H1 (cell line): ENCODE measurements around the gene GADD45A. TPM values are rescaled to one million over a fixed set of nuclear protein-coding genes. Genes with fewer than 3 reads are reported as not detected.

ENCODE experiments used
- CTCF ChIA-PET: fragments of 300-600 bp; sonication (Branson Sonifier 250); formaldehyde crosslinking; loops from one replicate; lab custom pipeline; 2021; ENCODE audit not compliant: partially characterized antibody; lab: Charles Lee
- POLR2A ChIA-PET: fragments of 300-600 bp; sonication (Branson Sonifier 250); formaldehyde crosslinking; loops from one replicate; lab custom pipeline; 2021; ENCODE audit warnings: inconsistent platforms; ENCODE audit not compliant: partially characterized antibody; lab: Charles Lee
- DNase-seq, 2 experiments: peaks; one replicate each; pipeline versions ENCODE4 v3.0.0 to v3.0.0-alpha.2; 2010 to 2022; ENCODE audit warnings: low spot score in 2 of 2, low read depth in 1 of 2, mixed read lengths in 1 of 2
- FAIRE-seq: peaks from 2 replicates; lab custom pipeline; 2011; peaks lifted over from hg19 to GRCh38; lab: Jason Lieb, UNC
- H2AFZ ChIP-seq: 2 replicates; pipeline ENCODE4 v1.8.1; 2012; ENCODE audit warnings: low read length, inconsistent platforms
- H2AK5ac ChIP-seq: 2 replicates; pipeline ENCODE4 v1.6.1; 2013; ENCODE audit warnings: low read depth, low read length
- H2BK120ac ChIP-seq: replicated peaks from 2 replicates; pipeline ENCODE3; 2013; ENCODE audit warnings: low read depth, low read length, inconsistent platforms
- H2BK12ac ChIP-seq: 2 replicates; pipeline ENCODE4 v1.6.1; 2013; ENCODE audit warnings: low read depth, low read length
- H2BK15ac ChIP-seq: 2 replicates; pipeline ENCODE4 v1.6.1; 2013; ENCODE audit warnings: low read length
- H2BK20ac ChIP-seq: 2 replicates; pipeline ENCODE4 v1.6.1; 2013; ENCODE audit warnings: low read length
- H2BK5ac ChIP-seq: 2 replicates; pipeline ENCODE4 v1.6.1; 2013; ENCODE audit warnings: low read depth, low read length
- H3K14ac ChIP-seq: 2 replicates; pipeline ENCODE4 v1.6.1; 2013; ENCODE audit warnings: inconsistent platforms; ENCODE audit not compliant: insufficient read length
- H3K18ac ChIP-seq: 2 replicates; pipeline ENCODE4 v1.6.1; 2013; ENCODE audit warnings: low read length; ENCODE audit errors: extremely low read depth
- H3K23ac ChIP-seq: 2 replicates; pipeline ENCODE4 v1.6.1; 2013; ENCODE audit warnings: inconsistent platforms; ENCODE audit not compliant: insufficient read length
- H3K23me2 ChIP-seq: 2 replicates; pipeline ENCODE4 v1.6.1; 2013; ENCODE audit warnings: low read depth, low read length
- H3K27ac ChIP-seq: 2 replicates; pipeline ENCODE4 v1.6.1; 2011; ENCODE audit warnings: low read depth, low read length, inconsistent platforms
- H3K27me3 ChIP-seq, 4 experiments: replicated peaks in 1 of 4; 1 replicate in 1 of 4; 2 replicates in 3 of 4; pipeline versions ENCODE4 v1.6.1 to v1.8.1; 2011 to 2013; ENCODE audit warnings: low read length in 3 of 4, mild to moderate bottlenecking in 3 of 4, inconsistent platforms in 2 of 4, mixed read lengths in 2 of 4, moderate library complexity in 1 of 4; ENCODE audit not compliant: control insufficient read depth in 3 of 4, insufficient read depth in 3 of 4; ENCODE audit errors: extremely low read depth in 1 of 4
- H3K36me3 ChIP-seq, 4 experiments: 2 replicates each; pipeline versions ENCODE4 v1.6.1 to v1.8.1; 2011 to 2013; ENCODE audit warnings: mild to moderate bottlenecking in 4 of 4, low read length in 3 of 4, moderate library complexity in 2 of 4, control low read depth in 1 of 4, inconsistent platforms in 1 of 4; ENCODE audit not compliant: insufficient read depth in 4 of 4, control insufficient read depth in 2 of 4
- H3K4ac ChIP-seq: replicated peaks from 2 replicates; pipeline ENCODE3; 2013; ENCODE audit warnings: low read length, low read depth, mixed read lengths, inconsistent platforms; ENCODE audit not compliant: insufficient read length
- H3K4me1 ChIP-seq, 4 experiments: replicated peaks in 1 of 4; 1 replicate in 1 of 4; 2 replicates in 3 of 4; pipeline versions ENCODE4 v1.6.1 to v1.8.1; 2011 to 2013; ENCODE audit warnings: low read length in 3 of 4, inconsistent platforms in 2 of 4, mixed read lengths in 1 of 4; ENCODE audit not compliant: insufficient read depth in 4 of 4, control insufficient read depth in 3 of 4
- H3K4me2 ChIP-seq, 2 experiments: 2 replicates each; pipeline versions ENCODE4 v1.6.1 to v1.8.1; 2011 to 2013; ENCODE audit warnings: low read depth in 2 of 2, low read length in 2 of 2, control low read depth in 1 of 2, inconsistent platforms in 1 of 2, mild to moderate bottlenecking in 1 of 2; ENCODE audit not compliant: insufficient read depth in 1 of 2
- H3K4me3 ChIP-seq, 4 experiments: fragments of 200-600, 300-600 bp in 1 of 4; sonication (generic), shearing (Covaris generic), sonication (Bioruptor Twin) in 1 of 4; 2 replicates each; pipeline versions ENCODE4 v1.5.1 to v1.8.1; 2011 to 2016; ENCODE audit warnings: low read length in 4 of 4, low read depth in 3 of 4, control low read depth in 2 of 4, inconsistent platforms in 2 of 4, mild to moderate bottlenecking in 2 of 4, mixed read lengths in 1 of 4, moderate library complexity in 1 of 4; ENCODE audit not compliant: insufficient read depth in 2 of 4; ENCODE audit errors: extremely low read depth in 1 of 4
- H3K56ac ChIP-seq: replicated peaks from 2 replicates; pipeline ENCODE3; 2013; ENCODE audit warnings: low read depth, mild to moderate bottlenecking, mixed read lengths, low read length, inconsistent platforms; ENCODE audit not compliant: insufficient read length
- H3K79me1 ChIP-seq: 2 replicates; pipeline ENCODE4 v1.6.1; 2013; ENCODE audit warnings: low read depth, low read length, control low read depth
- H3K79me2 ChIP-seq, 2 experiments: 2 replicates each; pipeline versions ENCODE4 v1.6.1 to v1.8.1; 2012 to 2013; ENCODE audit warnings: low read length in 2 of 2, mild to moderate bottlenecking in 2 of 2, inconsistent platforms in 1 of 2; ENCODE audit not compliant: insufficient read depth in 2 of 2, control insufficient read depth in 1 of 2
- H3K9ac ChIP-seq, 4 experiments: replicated peaks in 1 of 4; 1 replicate in 1 of 4; 2 replicates in 3 of 4; pipeline versions ENCODE4 v1.6.1 to v1.8.1; 2011 to 2013; ENCODE audit warnings: low read depth in 3 of 4, low read length in 3 of 4, control low read depth in 2 of 4, mild to moderate bottlenecking in 2 of 4, moderate library complexity in 2 of 4, inconsistent platforms in 1 of 4; ENCODE audit errors: extremely low read depth in 1 of 4
- H3K9me3 ChIP-seq, 2 experiments: 2 replicates each; pipeline versions ENCODE4 v1.6.1 to v1.8.1; 2012 to 2013; ENCODE audit warnings: mild to moderate bottlenecking in 2 of 2, moderate library complexity in 2 of 2, control low read depth in 1 of 2, inconsistent platforms in 1 of 2, low read depth in 1 of 2, low read length in 1 of 2, mixed read lengths in 1 of 2; ENCODE audit not compliant: insufficient read depth in 2 of 2
- H4K20me1 ChIP-seq, 2 experiments: replicated peaks in 1 of 2; 2 replicates each; pipeline versions ENCODE3 to v1.8.1; 2011 to 2013; ENCODE audit warnings: inconsistent platforms in 2 of 2, low read length in 2 of 2, mild to moderate bottlenecking in 1 of 2; ENCODE audit not compliant: insufficient read depth in 2 of 2, control insufficient read depth in 1 of 2
- H4K5ac ChIP-seq: 2 replicates; pipeline ENCODE4 v1.6.1; 2013; ENCODE audit warnings: low read length, low read depth, mixed read lengths, inconsistent platforms; ENCODE audit not compliant: insufficient read length
- H4K8ac ChIP-seq: 2 replicates; pipeline ENCODE4 v1.8.0; 2013; ENCODE audit warnings: mild to moderate bottlenecking, moderate library complexity, low read length, inconsistent platforms; ENCODE audit not compliant: insufficient read depth; ENCODE audit errors: extremely low read depth
- H4K91ac ChIP-seq: replicated peaks from 2 replicates; pipeline ENCODE3; 2013; ENCODE audit warnings: low read length, mixed read lengths, inconsistent platforms; ENCODE audit not compliant: insufficient read length
- CHD2 ChIP-seq: IDR thresholded peaks from 2 replicates; pipeline ENCODE4 v1.6.1; 2012; ENCODE audit warnings: low read length, improper control_type of control experiment
- HDAC2 ChIP-seq, 2 experiments: fragments of 300-600 bp in 1 of 2; sonication (generic) in 1 of 2; IDR thresholded peaks; 2 replicates each; pipeline ENCODE4 v1.6.1; 2011 to 2012; ENCODE audit warnings: low read depth in 2 of 2, low read length in 2 of 2, mild to moderate bottlenecking in 2 of 2, moderate library complexity in 2 of 2, borderline replicate concordance in 1 of 2, inconsistent platforms in 1 of 2
- HDAC6 ChIP-seq: IDR thresholded peaks from one replicate; pipeline ENCODE4 v1.7.1; 2012; ENCODE audit warnings: low read depth, mild to moderate bottlenecking, inconsistent platforms, low read length, moderate library complexity
- MAFK ChIP-seq: IDR thresholded peaks from 2 replicates; pipeline ENCODE4 v1.6.1; 2012; ENCODE audit warnings: low read depth, mild to moderate bottlenecking, improper control_type of control experiment, low read length
- NRF1 ChIP-seq: IDR thresholded peaks from 2 replicates; pipeline ENCODE4 v1.6.1; 2011; ENCODE audit warnings: mild to moderate bottlenecking, low read depth, low read length, improper control_type of control experiment
- POLR2AphosphoS5 ChIP-seq: IDR thresholded peaks from 2 replicates; pipeline ENCODE4 v1.6.1; 2011; ENCODE audit warnings: low read depth, low read length
- RNF2 ChIP-seq: fragments of 200-900, 300-1000 bp; sonication (generic); IDR thresholded peaks from 2 replicates; pipeline ENCODE4 v1.7.1; 2016; ENCODE audit warnings: borderline replicate concordance, low read depth, mild to moderate bottlenecking, antibody characterized with exemption, low read length; ENCODE audit not compliant: poor library complexity, severe bottlenecking; ENCODE audit errors: missing control alignments
- SP1 ChIP-seq: IDR thresholded peaks from 2 replicates; pipeline ENCODE4 v1.6.1; 2011; ENCODE audit warnings: low read depth, low read length
- SP2 ChIP-seq: IDR thresholded peaks from 2 replicates; pipeline ENCODE4 v1.6.1; 2012; ENCODE audit warnings: mild to moderate bottlenecking, low read length, inconsistent platforms
- SUZ12 ChIP-seq: fragments of 200-600 bp; sonication (generic); IDR thresholded peaks from 2 replicates; pipeline ENCODE4 v1.6.1; 2012; ENCODE audit warnings: mild to moderate bottlenecking, inconsistent platforms, low read length, moderate library complexity, mixed read lengths
- TAF1 ChIP-seq: IDR thresholded peaks from 2 replicates; pipeline ENCODE4 v1.6.1; 2011; ENCODE audit warnings: mild to moderate bottlenecking, low read depth, low read length
- TAF7 ChIP-seq: optimal IDR thresholded peaks from 2 replicates; pipeline ENCODE3; 2011; ENCODE audit warnings: low read depth, mild to moderate bottlenecking, inconsistent platforms, low read length, moderate library complexity, borderline replicate concordance
- WGBS, 2 experiments: shearing (Covaris generic) in 1 of 2; methylation state at CpG; one replicate each; pipeline versions ENCODE4 v1.1.6 to v1.1.7; 2013 to 2015; ENCODE audit warnings: low lambda C conversion rate in 2 of 2, mixed read lengths in 2 of 2, inconsistent platforms in 1 of 2, low coverage in 1 of 2, missing lambda C conversion rate in 1 of 2; ENCODE audit not compliant: insufficient replicate concordance in 2 of 2, insufficient coverage in 1 of 2, insufficient read length in 1 of 2; ENCODE audit errors: extremely low coverage in 1 of 2, missing lambda C conversion rate in 1 of 2; 5-methylcytosine and 5-hydroxymethylcytosine counted together
- polyA plus RNA-seq, 7 experiments: library from polyadenylated mRNA; depleted of rRNA in 3 of 7; stranded (reverse) in 5 of 7; unstranded in 2 of 7; fragments of >200 nt in 5 of 7; fragments of 200-250 nt in 2 of 7; gene quantifications; 1 replicate in 5 of 7; 2 replicates in 1 of 7; 4 replicates in 1 of 7; pipeline versions ENCODE4 v1.2.1 to v1.2.3, GENCODE V29; 2011 to 2013; ENCODE audit warnings: missing spikeins in 2 of 7, mixed read lengths in 2 of 7
- total RNA-seq: library from RNA; stranded (reverse); fragmentation: NEBNext Ultra II Directional; extraction: Animal tissue kit (Norgen Biotek cat#: 25700); gene quantifications from 2 replicates; pipeline ENCODE4 v1.2.1, GENCODE V29; 2021
- TF ChIP-seq, protein P1 (sequence below): IDR thresholded peaks from 2 replicates; pipeline ENCODE4 v1.6.1; 2011; ENCODE audit warnings: low read depth, mild to moderate bottlenecking, low read length; ENCODE audit not compliant: insufficient read depth

The GADD45A gene
- total and polyA plus RNA-seq, 2 of the 8 experiments (the other 6 are each of a cell fraction or from before 2014, with no cell fraction given), result 7.6 to 15.6 TPM

GRCh38 chr1:67655581-67655980 lies 29.4 kb upstream of the GADD45A start:
- CTCF ChIA-PET, result interaction anchor here (0.7 to 1.6 kb wide), 2 partner anchors 120 to 153 kb away, joined by 3 read pairs; no protein-coding TSS in a partner anchor
- TF ChIP-seq SP2 (no peak), RNF2 (no peak), TAF7 (no peak), SP1 (no peak), MAFK (no peak), HDAC2 (IDR thresholded peaks at IDR 0.05; ENCODE audit: borderline replicate concordance in 1 of 2, low read depth in 2 of 2, low read length in 2 of 2) (no peak), SUZ12 (no peak), NRF1 (no peak), CHD2 (no peak), POLR2AphosphoS5 (no peak), HDAC6 (no peak), TAF1 (no peak)
- TF ChIP-seq, protein P1, sequence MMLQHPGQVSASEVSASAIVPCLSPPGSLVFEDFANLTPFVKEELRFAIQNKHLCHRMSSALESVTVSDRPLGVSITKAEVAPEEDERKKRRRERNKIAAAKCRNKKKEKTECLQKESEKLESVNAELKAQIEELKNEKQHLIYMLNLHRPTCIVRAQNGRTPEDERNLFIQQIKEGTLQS, result no peak

More at GRCh38 chr1:67655581-67655980, 29.4 kb upstream of the GADD45A start:
- H3K23me2 ChIP-seq, result no peaks in the 10 kb centered on the region
- no peaks in the 10 kb centered on the region for H3K4me1 ChIP-seq
- H3K14ac ChIP-seq, result no peak overlapping the region
- FAIRE-seq (no peak), DNase-seq (no peak)
- no peak overlapping the region for H2BK15ac ChIP-seq
- no peak overlapping the region for H4K5ac ChIP-seq
- H2BK12ac ChIP-seq, result no peak overlapping the region
- POLR2A ChIA-PET, result no interaction called here
- no peak overlapping the region for H3K4me2 ChIP-seq
- no peak overlapping the region for H2AK5ac ChIP-seq
- no peak overlapping the region for H2BK120ac ChIP-seq
- no peak overlapping the region for H2BK20ac ChIP-seq
- H3K4ac ChIP-seq, result no peak overlapping the region
- H3K27ac ChIP-seq, result no peak overlapping the region
- H2BK5ac ChIP-seq, result no peak overlapping the region
- no peak overlapping the region for H3K4me3 ChIP-seq
- no peak overlapping the region for H4K91ac ChIP-seq
- H3K9ac ChIP-seq, result no peak overlapping the region
- H4K20me1 ChIP-seq, result no peaks in the 10 kb centered on the region
- H3K79me1 ChIP-seq, result no peaks in the 10 kb centered on the region
- no peak overlapping the region for H3K18ac ChIP-seq
- no peak overlapping the region for H3K56ac ChIP-seq
- 55% methylated on average over 2 of the region's 2 CpGs; no CpG with 5 or more reads in 1 of the 2 experiments for WGBS, 2 experiments
- no peaks in the 10 kb centered on the region for H3K79me2 ChIP-seq
- no peaks in the 10 kb centered on the region for H3K36me3 ChIP-seq
- no peaks in the 10 kb centered on the region for H3K9me3 ChIP-seq
- H3K27me3 ChIP-seq, result no peaks in the 10 kb centered on the region
- H4K8ac ChIP-seq, result no peak overlapping the region
- no peak overlapping the region for H3K23ac ChIP-seq
- no peak overlapping the region for H2AFZ ChIP-seq
